ENCODE measurements around the gene PLA2G4E.
A peak's percentile ranks its signal among the peaks of the same experiment; 100 is the strongest.

Gene PLA2G4E

GRCh38 chr15:41936155-41936554, 84.7 kb downstream of the PLA2G4E start:
- no peak for DNase-seq (ENCODE audit: low read depth in 2 of 2)

- no peak for DNase-seq (ENCODE audit: low read depth in 2 of 2)
These were observed 85.2 kb downstream of the PLA2G4E start for GRCh38 chr15:41935566-41936020.

- peak; percentile 48 to 54 for DNase-seq (ENCODE audit: low read depth in 2 of 2)
These were observed 86.0 kb downstream of the PLA2G4E start for GRCh38 chr15:41934843-41935242.

GRCh38 chr15:41933771-41934170, 87.1 kb downstream of the PLA2G4E start:
- no peak for DNase-seq (ENCODE audit: low read depth in 2 of 2)

- no peak for DNase-seq (ENCODE audit: low read depth in 2 of 2)
These were observed 87.5 kb downstream of the PLA2G4E start for GRCh38 chr15:41933326-41933725.

GRCh38 chr15:41932511-41933289, 88.1 kb downstream of the PLA2G4E start:
- no peak for DNase-seq (ENCODE audit: low read depth in 2 of 2)

GRCh38 chr15:41932101-41932500, 88.7 kb downstream of the PLA2G4E start:
- DNase-seq (ENCODE audit: low read depth in 2 of 2): no peak
